Transverse colon (tissue), 4 donors: Measurements from ENCODE around the gene SEMA6C. TPM values are rescaled to one million over a fixed set of nuclear protein-coding genes. Genes with fewer than 3 reads are reported as not detected.

ENCODE experiments used
- DNase-seq: peaks from one replicate; pipeline ENCODE4 v3.0.0-alpha.2; 2019
- H3K27ac ChIP-seq, 4 donors: fragments of 200-600 bp; sonication (generic); 2 replicates each; pipeline ENCODE4 v1.5.1; 2016 to 2018; ENCODE audit warnings: inconsistent platforms in 4 of 4
- H3K27me3 ChIP-seq: fragments of 200-600 bp; sonication (generic); 2 replicates; pipeline ENCODE4 v1.5.1; 2017; ENCODE audit warnings: inconsistent platforms
- H3K36me3 ChIP-seq, 4 donors: fragments of 200-600 bp; sonication (generic); 2 replicates each; pipeline ENCODE4 v1.5.1; 2017 to 2019; ENCODE audit warnings: inconsistent platforms in 4 of 4
- H3K4me1 ChIP-seq, 4 donors: fragments of 200-600 bp; sonication (generic); 2 replicates each; pipeline ENCODE4 v1.5.1; 2017 to 2020; ENCODE audit warnings: inconsistent platforms in 4 of 4
- H3K4me3 ChIP-seq, 4 donors: fragments of 200-600 bp; sonication (generic); 1 replicate in 1 of 4; 2 replicates in 3 of 4; pipeline versions ENCODE4 v1.5.1 to v1.6.1; 2017 to 2019; ENCODE audit warnings: inconsistent platforms in 4 of 4
- H3K9me3 ChIP-seq, 2 donors: fragments of 200-600 bp; sonication (generic); 2 replicates each; pipeline ENCODE4 v1.5.1; 2017 to 2019; ENCODE audit warnings: inconsistent platforms in 2 of 2
- EP300 ChIP-seq: sonication (generic); formaldehyde crosslinking; IDR thresholded peaks from one replicate; pipeline ENCODE4 v1.6.1; 2017; ENCODE audit warnings: antibody characterized with exemption, low read depth
- POLR2A ChIP-seq: fragments of 450-650 bp; IDR thresholded peaks from one replicate; pipeline ENCODE4 v1.6.1; 2016; ENCODE audit warnings: antibody characterized with exemption, mild to moderate bottlenecking, moderate library complexity
- POLR2AphosphoS5 ChIP-seq, 3 donors: sonication (generic); formaldehyde crosslinking; IDR thresholded peaks; one replicate each; pipeline ENCODE4 v1.6.1; 2016; ENCODE audit warnings: antibody characterized with exemption in 3 of 3
- WGBS, 2 donors: methylation state at CpG; one replicate each; pipeline ENCODE4 v1.1.5; 2018; ENCODE audit warnings: low coverage in 1 of 2; 5-methylcytosine and 5-hydroxymethylcytosine counted together
- in situ Hi-C, 4 donors: fragments of 200-750 bp; cut with MboI; loops; one replicate each; pipeline versions ENCODE4 v1.15.0 to v1.15.1; 2017; ENCODE audit warnings: low sequenced_read_pairs in 3 of 4, low pct_ligation_motif_present in 1 of 4, low pct_unique_long_range_greater_than_20kb in 1 of 4
- intact Hi-C: fragments of 100-400 bp; cut with DNase I; formaldehyde crosslinking; loops from one replicate; pipeline ENCODE4 v1.15.1; 2023; ENCODE audit warnings: low total_unique reads
- total RNA-seq, 4 donors: library from RNA; depleted of rRNA; stranded (reverse); fragments of >200 nt; gene quantifications; one replicate each; pipeline ENCODE4 v1.1.0, GENCODE V29; 2016
- TF ChIP-seq, protein P1 (sequence below), 5 experiments: fragments of 200-600 bp in 3 of 5; fragments of 450-650 bp in 2 of 5; sonication (generic) in 3 of 5; IDR thresholded peaks; 1 replicate in 2 of 5; 2 replicates in 3 of 5; pipeline ENCODE4 v1.5.1; 2016 to 2017; ENCODE audit warnings: antibody characterized with exemption in 5 of 5, inconsistent platforms in 3 of 5, mild to moderate bottlenecking in 2 of 5, moderate library complexity in 1 of 5

The SEMA6C gene
- total RNA-seq, 4 donors from 2014 or later = 1.8 to 16.3 (median 2.9) TPM

DNA sequence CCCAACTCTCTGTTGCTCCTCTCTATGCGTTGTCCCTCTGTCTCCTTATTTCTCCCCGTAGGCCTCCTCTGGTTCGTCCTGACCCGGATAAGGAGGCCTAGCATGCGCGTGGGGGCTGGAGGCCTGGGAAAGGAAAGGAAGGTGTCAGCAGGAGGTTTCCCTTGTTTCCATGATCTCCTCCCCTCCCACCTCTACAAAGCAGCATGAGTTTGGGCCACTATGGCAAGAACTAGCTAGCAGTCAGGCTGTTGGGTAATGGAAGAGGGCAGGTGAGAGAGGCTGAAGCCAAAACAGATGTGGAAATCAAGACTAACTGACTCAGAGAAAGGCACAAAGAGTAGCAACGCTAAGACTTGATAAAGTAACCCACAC, 687 bp upstream of the SEMA6C start:
- intact Hi-C loops = no loop called here
- Histone ChIP-seq H3K4me1 (peaks cover 3 to 30% (median 18%) of the 10 kb centered on the region in 4 donors), H3K36me3 (no peaks in the 10 kb centered on the region), H3K9me3 (no peaks in the 10 kb centered on the region), H3K27me3 (peaks cover 9% of the 10 kb centered on the region), H3K4me3 (peak overlapping the region; percentile 21 to 80 (median 72)), H3K27ac (peak overlapping the region; percentile 63 to 87 (median 78))
- in situ Hi-C loops = no loop called here
- TF ChIP-seq POLR2A = no peak
- TF ChIP-seq, protein P1, sequence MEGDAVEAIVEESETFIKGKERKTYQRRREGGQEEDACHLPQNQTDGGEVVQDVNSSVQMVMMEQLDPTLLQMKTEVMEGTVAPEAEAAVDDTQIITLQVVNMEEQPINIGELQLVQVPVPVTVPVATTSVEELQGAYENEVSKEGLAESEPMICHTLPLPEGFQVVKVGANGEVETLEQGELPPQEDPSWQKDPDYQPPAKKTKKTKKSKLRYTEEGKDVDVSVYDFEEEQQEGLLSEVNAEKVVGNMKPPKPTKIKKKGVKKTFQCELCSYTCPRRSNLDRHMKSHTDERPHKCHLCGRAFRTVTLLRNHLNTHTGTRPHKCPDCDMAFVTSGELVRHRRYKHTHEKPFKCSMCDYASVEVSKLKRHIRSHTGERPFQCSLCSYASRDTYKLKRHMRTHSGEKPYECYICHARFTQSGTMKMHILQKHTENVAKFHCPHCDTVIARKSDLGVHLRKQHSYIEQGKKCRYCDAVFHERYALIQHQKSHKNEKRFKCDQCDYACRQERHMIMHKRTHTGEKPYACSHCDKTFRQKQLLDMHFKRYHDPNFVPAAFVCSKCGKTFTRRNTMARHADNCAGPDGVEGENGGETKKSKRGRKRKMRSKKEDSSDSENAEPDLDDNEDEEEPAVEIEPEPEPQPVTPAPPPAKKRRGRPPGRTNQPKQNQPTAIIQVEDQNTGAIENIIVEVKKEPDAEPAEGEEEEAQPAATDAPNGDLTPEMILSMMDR (IDR thresholded peaks at IDR 0.05) = no peak
- TF ChIP-seq EP300 = no peak
- TF ChIP-seq POLR2AphosphoS5 (IDR thresholded peaks at IDR 0.05) = no peak
- no peak for DNase-seq
- 10 to 23% methylated on average over 2 to 7 of the region's 7 CpGs for WGBS, 2 donors

GRCh38 chr1:151146072-151146411, 389 bp downstream of the SEMA6C start:
- peaks cover 3 to 30% (median 18%) of the 10 kb centered on the region in 4 donors for H3K4me1 ChIP-seq
- TF ChIP-seq, protein P1 (IDR thresholded peaks at IDR 0.05) = no peak
- TF ChIP-seq EP300 (no peak), POLR2AphosphoS5 (IDR thresholded peaks at IDR 0.05) (no peak), POLR2A (no peak)
- peak overlapping the region; percentile 68 to 80 (median 76) for H3K4me3 ChIP-seq
- intact Hi-C loops (no loop called here), in situ Hi-C loops (no loop called here)
- H3K27ac ChIP-seq = peak overlapping the region; percentile 63 to 87 (median 78)
- H3K9me3 ChIP-seq = no peaks in the 10 kb centered on the region
- H3K36me3 ChIP-seq = no peaks in the 10 kb centered on the region
- no peak for DNase-seq
- H3K27me3 ChIP-seq = peaks cover 9% of the 10 kb centered on the region
- 1% methylated on average over 26 of the region's 26 CpGs; no CpG with 5 or more reads in 1 of the 2 donors for WGBS, 2 donors

DNA sequence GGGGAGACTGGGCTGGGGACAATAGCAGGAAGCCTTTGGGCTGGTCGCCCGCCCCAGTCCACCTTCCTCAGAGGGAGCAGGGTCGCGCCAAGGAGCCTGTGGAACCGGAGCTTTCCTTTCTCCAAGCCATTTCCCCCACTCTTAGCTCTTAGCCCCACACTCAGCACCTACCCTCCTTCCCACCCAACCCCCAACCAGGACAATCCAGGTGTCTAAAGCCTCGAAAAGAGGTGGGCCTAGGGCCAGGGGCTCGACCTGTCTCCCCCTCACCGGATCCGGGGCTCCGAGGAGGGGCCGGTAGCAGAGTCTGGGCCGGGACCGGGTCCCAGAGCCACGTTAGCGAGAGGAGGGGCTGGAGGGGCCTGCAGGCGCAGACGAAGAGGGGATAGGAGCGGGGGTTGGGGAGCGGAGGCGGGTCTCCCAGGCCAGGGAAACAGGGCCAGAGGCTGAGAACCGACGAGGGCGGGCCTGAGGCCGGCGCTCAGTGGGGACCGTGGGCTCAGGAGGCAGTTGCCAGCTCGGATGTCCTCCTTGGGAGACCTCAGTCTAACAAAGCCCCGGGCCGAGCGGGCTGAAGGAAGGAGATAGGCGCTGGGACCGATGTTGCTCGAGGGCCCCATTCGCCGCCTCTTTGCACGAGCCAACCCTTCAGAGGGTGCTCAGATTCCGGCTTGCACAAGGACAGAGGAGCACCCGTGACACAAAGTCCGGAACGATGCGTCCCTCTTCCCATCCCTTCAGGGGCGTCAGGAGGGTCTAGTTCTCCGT, 943 bp downstream of the SEMA6C start:
- Histone ChIP-seq H3K27me3 (peaks cover 9% of the 10 kb centered on the region), H3K4me3 (peak overlapping the region; percentile 68 to 80 (median 76)), H3K36me3 (no peaks in the 10 kb centered on the region), H3K4me1 (peaks cover 3 to 30% (median 18%) of the 10 kb centered on the region in 4 donors), H3K9me3 (no peaks in the 10 kb centered on the region), H3K27ac (peak overlapping the region in 3 of 4 donors; percentile 70 to 87 (median 85))
- intact Hi-C loops = no loop called here
- WGBS, 2 donors = 28 to 43% methylated on average over 8 to 42 of the region's 43 CpGs
- in situ Hi-C loops = no loop called here
- TF ChIP-seq POLR2A (no peak), EP300 (no peak), POLR2AphosphoS5 (IDR thresholded peaks at IDR 0.05) (no peak)
- TF ChIP-seq, protein P1 (IDR thresholded peaks at IDR 0.05) = no peak
- DNase-seq = no peak

- no peak for TF ChIP-seq EP300
- WGBS, 2 donors = 69 to 100% methylated on average over 1 to 7 of the region's 7 CpGs
- DNase-seq = no peak
- Histone ChIP-seq H3K4me3 (peak overlapping the region in 1 of 4 donors; percentile 80), H3K36me3 (no peaks in the 10 kb centered on the region), H3K27me3 (peaks cover 9% of the 10 kb centered on the region), H3K9me3 (no peaks in the 10 kb centered on the region), H3K27ac (peak overlapping the region in 3 of 4 donors; percentile 70 to 87 (median 85)), H3K4me1 (peaks cover 3 to 30% (median 18%) of the 10 kb centered on the region in 4 donors)
- intact Hi-C loops = no loop called here
- in situ Hi-C loops = no loop called here
Measured at GRCh38 chr1:151144474-151145303, 1.7 kb downstream of the SEMA6C start.
